Measurements from ENCODE around the gene NTM.

Gene NTM

DNA sequence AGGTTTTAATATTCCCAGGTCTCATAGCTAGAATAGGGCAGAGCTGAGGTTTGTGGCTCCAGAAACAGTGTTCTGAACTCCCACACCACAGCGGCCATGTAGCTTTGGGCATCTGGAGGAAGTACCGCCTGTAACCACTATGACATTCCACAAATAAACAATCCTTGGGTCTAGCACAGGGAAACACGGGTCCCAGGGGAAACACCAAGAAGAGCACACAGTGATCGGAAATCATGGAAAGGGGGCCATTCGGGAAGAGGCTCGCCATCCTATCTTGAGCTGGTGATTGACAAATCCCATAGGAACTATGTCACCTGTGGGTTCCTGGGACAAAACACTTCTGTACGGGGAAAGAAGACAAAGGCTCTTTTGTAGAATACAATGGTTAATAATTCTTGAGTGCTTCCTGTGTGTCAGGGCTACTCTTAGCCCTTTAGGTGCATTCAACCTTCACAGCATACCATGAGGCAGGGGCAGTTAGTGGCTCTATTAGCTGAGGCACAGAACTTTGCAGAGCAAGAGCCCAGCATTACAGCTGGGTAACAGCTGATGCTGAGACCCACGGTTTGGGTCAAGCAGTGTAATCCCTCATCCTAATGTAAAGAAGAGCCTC is 514.2 kb downstream of the NTM start:
- DNase-seq: no peak

DNA sequence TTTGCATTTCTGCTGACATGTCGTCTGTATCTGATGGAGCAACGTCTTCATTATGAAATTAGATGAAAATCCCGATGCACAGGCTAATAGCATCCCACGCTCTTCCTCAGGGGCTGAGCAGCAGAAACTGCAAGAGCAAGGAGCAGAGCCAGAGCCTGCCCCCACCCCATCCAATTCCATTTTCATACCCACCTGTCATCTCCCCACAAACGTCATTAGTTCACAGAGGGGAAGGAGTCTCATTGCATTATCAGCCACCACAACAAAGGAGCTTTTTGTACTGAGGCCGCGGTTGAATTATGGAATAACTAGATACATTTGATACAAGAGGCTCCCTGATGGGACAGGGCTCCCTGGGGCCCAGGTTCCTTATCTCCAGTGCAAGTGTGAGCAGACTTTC is 515.0 kb downstream of the NTM start:
- DNase-seq: no peak

DNA sequence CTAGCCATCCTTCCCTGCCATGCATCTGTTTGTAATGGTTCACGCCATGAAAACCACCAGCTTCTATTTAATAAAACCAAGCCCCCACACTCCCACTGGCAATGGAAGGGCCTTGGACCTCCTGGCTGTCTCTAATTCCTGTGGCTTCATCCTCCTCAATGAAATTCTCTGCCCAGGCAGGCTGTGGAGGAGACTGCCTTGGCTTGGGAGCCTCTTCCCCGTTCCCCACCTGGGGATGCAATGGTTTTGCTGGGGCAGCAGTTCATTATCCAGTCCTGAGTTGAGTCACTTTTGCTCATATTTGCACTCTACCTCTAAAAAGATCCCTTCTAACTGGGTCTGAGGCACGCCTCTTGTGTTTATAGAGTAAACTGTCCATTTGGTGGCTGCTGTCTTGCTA is 515.8 kb downstream of the NTM start:
- DNase-seq: no peak

DNA sequence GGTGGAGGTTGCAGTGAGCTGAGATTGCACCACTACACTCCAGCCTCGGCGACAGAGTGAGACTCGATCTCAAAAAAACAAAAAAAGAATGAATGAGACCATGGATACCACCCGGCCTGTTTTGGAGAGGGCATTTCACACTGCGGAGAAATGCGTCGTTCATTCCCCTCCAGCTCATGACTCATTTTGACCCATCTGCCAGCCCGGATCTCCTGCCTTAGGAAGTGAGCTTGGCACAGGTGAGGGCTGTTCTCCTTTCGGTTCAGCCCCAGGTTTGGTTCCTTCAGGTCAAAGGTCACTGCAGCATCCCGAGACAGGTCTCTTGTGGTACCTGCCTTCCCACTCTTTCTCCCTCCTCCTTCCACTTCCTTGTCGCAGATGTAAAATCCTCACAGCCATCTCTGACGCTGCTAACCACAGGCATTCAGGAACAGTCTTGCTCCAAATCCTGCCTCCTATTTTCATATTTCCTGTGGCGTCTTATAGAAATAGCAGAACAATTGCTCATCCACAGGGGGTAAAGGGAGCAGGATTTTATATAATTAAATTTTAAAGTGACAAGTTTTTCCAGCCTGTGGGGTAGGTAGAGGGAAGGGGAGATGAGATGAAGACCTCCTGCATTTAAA is 517.9 kb downstream of the NTM start:
- no peak for DNase-seq

DNA sequence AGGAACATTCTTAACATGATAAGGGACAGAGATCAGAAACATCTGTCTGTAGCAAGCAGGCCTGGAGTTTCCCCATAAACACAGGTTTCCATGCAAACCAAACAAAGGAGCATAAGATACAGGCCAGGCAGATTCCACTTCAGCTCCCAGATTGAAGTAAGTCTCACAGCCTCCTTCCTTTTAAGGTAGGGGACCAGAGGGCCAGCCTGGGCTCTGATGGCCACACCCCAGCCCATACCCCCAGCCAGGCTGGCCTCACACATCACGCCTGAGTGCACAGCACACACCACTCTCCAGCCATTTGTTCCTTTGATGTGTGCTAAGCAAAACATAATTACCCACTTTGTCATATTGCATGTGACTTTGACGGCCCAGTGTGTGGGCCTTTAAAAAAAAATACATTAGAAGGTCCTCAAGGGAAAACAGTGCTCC is 518.7 kb downstream of the NTM start:
- DNase-seq: no peak

DNA sequence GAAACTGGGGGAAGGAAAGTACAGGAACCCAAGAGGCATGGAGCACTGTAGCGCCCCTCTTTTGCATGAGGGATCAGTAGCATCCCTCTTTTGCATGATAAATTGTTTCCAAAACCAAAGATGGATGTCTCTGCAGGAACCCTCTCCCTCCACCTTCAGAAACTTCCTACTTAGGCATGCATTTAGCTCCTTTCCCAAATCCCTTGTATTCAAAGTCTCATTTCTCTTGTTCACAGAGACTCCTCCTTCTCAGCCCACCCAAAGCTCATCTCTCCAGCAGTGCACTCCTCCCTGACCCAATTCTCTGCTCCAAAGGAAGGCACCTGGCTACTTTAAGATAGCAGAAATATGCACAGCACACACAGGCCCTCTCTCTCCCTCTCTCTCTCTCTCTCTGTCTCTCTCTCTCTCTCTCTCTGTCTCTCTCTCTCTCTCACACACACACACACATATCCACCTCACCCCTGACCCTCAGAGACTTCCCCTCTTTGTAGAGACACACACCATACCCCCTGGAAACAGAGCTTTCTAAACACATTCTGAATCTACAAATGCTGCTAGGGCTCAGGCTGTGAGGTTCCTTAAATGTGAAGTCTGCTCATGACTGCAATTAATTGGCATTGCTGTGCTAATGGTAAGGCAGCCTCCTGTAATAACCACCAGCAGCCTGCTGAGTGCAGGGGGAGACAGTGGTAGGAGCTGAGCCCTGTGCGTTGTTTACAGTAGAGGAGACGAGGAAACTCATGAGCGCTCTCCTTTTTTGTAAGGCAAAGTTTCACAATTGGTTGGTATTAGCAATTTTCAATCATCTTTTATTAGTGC is 519.6 kb downstream of the NTM start:
- DNase-seq: no peak

DNA sequence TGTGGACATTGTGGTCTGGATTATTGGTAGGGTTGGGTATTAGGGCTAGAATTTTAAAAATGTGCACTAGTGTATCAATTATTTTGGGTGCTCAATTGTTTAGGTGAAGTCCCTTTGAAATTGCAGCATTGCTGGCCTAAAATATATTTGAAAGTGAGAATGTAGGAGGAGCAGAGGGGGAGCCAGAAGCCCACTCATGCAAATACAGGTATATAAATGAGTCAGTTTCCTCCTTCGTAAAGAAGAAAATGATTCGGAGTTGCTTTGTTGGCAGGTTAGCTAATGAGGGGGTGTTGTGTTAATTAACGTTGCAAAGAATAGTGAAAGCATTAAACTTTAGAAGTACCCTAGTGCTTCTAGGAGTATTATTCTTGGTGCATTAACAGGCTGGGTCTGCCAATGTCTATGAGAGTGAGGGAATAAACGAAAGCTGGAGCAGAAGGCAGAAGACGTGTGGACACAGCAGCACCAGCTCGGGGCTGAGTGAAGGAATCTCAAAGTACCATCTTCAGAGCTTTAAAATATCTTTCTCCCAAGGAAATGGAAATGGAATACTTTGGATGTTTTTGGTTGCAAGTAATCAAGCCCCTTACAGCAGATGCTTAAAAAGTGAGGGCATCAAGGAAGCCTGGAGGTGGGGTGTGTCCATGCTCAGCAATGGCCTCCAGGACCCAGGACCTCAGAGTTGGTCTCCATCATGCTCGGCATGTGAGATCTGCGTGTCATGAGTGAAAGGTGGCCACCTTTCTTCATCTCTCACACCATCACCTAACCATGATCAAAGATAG is 522.9 kb downstream of the NTM start:
- no peak for DNase-seq

DNA sequence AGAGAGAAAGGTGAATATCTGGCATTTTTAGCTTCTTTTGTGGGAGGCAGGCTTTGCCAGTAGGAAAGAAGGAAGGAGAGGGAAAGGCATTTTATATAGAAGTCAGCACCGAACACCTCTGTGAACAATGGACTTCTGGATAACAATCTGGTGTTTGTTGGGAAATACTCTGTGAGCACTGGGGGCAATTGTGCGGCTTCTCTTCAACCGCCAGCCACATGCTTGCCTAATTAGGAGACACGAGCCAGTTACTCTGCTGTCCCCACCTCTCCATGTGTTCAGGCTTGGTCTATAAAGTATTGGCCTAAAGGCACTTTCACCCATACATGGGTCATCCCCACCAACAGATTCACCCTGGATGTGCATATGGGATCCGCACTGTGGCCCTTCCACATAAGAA is 523.6 kb downstream of the NTM start:
- DNase-seq: no peak

DNA sequence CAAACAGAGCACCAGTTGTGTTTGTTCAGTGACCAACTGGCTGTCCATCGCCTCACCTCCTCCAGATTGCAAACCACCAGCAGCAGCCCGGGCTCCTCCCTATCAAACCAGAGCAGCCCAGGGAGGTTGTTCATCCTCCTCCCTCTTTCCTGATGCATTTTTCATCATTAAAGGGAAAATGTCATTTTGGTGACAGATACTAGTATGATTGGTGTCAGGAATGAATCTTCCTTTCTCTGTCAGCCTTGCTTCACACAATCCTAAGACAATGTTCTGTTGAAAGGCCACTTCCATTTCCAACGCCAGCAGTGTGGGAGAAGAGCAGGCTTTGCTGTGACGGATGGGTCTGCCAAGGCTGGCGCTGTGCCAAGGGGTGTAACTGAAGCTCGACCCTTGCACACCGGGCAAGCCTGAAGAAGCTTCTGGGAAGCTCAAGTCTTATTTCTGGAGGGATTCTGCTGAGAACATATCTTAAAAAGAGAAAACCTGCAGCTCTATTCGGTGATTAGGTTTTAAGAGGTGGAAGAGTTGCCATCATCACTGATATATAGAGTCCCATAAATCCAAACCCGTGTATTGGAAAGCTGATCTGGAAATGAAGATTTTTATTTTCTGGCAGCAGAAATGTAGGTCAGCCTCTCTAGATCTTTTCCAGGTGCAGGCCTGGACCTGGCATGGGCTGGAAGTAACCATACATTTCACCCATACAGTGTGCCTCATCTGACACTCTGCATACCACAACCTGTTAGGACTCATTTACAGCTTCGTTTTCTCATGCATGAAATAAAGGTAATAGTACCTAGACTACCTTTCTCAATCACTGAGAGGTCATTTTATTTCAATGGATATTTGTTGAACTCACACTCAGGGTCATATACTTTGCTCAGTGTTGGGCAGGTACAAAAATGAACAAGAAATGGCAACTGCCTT is 524.5 kb downstream of the NTM start:
- DNase-seq: no peak

DNA sequence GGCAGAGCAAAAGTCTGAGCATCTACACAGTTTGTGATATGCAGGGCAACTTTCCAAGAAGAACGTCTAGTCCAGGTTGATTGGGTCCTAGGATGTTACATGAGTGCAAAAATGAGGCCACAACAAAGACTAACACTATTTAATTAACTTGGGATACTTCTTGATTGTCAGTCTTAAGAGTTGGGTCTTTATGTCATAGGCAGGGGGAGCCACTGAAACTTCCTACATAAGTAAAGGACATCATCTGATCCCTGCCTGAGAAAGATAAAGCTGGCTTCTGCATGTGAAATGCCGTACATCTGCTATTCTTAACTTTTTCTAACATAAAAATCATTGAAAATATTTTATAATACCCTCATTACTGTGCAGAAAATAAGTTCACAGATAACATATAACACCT is 525.5 kb downstream of the NTM start:
- DNase-seq: no peak

DNA sequence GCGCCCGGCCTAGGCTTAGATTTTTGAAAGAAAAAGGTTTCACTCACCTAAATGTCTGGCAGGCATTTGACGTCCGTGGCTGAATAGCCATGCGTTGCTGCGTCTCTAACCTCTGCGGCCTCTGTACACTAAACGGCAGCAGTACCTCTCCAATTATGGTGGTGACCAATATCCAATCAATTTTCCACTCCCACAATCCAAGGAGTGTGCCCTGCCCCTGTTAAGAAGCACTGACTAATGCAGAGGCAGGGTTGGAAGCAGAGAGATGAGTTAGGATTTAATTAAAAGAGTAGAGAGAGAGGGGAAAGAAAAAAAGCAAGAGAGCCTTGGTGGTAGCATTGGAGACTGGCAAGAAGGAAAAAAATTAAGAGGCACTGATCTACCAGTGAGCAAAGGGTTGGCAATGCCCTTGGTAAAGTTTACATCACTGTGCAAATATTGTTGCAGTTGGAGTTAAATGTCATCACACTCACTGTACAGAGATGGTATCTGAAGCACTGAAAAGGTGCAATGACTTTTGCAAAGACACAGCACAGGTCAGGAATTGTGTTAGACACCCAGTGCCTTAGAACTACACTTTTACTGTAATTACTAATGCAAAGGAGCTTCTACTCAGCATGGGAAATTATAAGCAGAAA is 526.7 kb downstream of the NTM start:
- no peak for DNase-seq

DNA sequence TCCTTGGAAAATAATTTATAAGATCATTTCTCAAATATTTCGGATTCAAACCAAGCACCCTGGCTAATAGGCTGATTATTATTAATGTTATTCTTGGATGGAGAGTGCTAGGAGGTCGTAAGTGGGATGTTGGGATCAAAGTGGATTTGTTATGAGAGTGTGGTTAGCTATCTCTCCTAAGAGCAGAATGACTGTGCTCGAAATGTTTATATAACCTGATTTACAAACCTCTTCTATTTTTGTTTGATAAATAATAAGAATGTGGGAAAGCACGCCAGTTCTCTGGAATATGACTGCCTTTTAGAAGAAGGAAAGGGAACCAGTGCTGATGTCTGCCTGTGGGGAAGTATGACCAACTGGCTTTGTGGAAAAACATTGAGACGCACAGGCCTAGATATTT is 527.5 kb downstream of the NTM start:
- no peak for DNase-seq

DNA sequence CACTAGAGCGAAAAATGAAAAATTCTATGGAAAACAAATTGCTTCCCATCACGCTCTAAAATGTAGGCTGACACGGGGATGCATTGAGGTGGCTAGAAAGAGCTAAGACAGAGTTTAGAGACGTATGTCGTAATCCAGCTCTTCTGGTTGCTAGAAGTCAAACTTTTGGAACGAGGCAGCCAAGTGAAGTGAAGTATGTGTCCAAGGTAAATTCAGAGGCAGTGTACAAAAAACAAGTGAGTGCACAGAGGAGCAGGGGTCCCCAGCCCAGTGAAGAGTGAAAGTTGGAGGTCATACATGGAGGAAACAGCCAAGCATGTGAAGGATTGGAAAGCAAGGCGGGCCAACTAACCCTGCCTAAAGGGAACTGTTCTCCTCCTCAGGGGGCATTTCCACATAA is 528.5 kb downstream of the NTM start:
- no peak for DNase-seq

DNA sequence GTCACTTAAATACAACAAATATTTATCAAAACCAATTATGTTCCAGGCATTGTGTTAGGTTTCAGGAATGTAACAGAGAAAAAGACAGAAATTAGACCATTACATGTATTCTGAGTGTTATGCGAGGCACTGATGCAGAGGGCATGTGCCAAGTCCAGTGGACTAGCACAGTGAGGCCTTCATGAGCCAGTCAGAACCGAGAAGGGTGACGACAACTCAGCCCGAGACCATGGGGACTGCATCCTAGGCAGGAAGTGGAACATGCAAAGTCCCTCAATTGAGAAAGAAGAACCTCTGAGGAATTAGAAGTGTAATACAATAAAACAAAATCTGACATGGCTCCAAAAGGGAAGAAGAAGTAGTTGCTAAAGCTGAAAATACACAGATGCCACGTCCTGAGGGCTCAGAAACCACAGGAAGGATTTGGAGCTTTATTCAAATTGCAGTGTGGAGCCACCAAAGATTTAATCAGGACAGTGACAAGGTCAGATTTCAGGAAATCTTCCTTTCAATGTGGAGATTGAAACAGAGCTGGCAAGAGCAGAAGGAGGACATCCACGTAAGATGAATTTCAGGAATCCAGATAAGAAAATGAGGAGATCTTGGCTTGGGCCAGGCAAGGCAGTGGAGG is 529.6 kb downstream of the NTM start:
- DNase-seq: no peak

DNA sequence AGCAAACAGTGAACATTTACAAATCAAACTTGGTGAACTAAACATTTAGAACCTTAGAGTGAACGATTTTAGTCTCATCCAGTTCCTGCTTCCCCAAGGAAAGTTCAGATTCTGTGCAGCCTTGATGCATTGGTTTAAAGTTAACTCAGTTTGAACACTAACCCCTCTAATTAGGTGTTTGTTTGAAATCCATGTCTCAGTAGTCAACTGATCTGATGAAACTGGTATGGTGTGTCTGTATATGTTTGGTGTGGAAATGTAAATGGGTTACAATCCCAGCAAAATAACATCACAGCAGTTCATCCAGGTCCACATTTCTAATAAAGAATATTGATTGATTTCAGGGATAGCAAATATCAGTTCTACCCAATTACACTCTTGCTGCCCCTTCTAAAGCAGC is 532.0 kb downstream of the NTM start:
- DNase-seq: no peak

DNA sequence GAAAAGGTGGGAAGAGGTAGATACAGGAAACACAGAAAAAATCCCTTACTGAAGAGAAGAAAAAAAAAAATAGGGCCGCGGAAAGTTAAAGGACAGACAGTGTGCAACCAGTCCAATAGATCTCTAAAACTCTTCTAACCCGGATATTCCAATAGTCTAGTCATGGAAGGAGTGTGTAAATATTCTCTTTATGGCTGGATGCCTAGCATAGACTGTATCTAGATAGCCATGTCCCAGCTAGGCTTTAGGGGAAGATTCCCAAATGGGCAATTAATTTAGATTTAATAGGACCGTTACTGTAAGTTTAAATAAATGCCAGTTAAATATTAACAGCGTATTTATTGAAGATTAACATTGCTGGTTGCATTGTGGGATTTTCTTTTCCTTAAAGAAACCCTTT is 532.7 kb downstream of the NTM start:
- DNase-seq: no peak

DNA sequence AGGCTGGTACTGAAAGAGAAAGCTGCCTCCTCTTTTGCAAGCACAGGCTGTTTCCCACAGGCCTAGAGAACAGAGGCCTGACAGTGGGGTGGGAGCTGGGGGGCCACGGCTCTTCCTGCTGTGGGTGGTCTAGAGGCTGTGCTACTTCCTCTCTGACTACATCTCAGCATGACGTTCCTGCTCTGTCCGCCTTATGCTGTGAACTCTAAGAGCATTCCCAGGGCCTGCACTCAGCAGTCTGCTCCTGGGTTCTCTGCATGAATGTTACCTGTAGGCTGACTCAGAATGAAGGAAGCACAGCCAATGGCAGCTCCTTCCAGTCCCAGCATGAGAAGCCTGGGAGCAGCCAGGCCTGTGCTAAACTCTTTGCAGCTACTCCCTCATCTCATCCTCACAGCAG is 534.3 kb downstream of the NTM start:
- DNase-seq: no peak

DNA sequence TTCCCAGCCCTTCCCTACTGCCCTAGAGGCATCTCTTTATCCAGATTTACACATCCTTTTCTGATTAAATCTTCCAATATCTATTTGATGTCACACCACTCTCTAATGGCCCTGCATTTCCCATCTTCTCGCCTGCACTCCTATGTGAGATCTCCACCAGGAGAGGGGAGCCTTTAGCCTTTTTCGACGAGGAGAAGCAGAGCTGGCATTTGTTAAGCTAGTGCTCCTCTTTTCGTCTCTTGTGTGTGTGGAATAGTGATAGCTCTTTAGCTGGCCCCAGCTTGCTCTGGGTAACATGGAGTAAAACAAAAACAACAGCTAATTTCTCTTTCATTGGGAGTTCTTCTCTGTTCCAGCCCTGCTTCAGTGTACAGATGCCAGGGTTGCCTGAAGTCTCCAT is 536.5 kb downstream of the NTM start:
- DNase-seq: no peak

DNA sequence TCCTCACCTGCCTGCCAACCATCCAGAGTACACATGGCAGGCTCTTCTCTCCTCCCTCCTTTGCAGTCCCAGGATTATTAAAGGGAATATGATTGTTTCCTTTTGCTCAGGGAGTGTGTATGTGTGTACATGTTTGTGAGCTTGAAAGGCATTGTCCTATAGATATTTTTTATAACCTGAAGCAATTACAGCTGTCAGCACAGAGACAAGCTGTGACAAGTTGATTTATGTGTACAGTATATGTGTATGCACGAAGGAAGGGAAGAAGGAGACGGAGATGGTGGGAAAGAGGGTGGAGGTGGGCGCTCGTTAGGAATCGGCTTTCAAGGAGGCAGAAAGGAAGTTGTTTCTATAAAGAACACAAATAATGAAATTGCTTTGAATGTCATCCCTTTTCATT is 537.0 kb downstream of the NTM start:
- DNase-seq: no peak

DNA sequence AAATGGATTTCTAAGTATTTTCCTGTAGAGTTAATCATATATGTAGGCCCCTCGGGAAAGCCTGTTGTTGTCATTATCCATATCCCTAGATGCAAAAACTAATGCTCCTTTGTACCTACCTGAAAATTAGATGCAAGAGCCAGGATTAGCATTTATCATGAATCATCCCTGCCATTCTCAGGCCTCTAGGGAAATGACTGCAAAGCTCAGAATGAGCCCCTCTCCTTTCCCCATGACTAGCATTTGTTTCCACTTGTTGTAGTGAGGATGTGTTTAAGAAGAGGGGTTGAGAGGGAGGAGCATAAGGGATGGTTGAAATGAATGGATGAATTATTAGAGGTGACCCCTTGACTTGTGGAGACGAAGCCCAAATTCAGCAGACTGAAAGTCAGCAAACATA is 537.9 kb downstream of the NTM start:
- DNase-seq: no peak

DNA sequence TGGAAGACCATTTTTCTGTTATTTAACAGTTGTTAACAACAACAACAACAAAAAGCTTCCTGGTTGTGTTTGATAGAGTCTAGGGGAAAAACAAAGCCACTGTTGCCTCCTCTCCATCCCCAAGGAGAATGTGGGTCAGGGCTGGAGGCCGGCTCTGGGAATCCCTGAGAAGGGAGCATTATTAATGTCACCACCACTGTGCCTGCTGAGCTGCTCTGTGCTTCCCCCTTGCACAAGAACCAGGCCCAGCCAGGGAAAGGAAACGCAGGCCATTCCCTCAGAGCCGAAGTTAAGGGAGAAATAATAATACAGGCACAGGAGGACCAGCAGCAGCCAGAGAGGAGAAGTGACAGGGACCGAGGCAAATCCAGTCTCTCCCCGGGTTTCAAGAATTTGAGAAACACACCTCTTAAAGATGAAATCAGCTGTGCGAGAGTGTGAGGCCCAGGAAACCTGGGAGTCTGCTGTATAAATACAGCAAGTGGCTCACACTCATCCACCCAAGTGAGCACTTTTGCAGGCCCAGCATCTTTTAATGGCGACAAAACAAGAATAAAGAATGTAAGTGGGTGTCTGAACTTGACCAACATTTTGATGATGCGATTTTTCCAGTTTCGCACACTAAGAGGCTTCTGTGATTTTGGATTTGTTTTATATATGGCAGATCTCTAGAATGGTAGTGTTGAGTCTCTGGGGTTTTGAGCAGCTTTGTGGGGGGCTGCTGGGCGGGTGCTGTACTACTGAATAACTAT is 539.2 kb downstream of the NTM start:
- no peak for DNase-seq
